HCT116 (cell line): Measurements from ENCODE around the gene KRT82.

ENCODE experiments used
- RAD21 ChIP-seq: IDR thresholded peaks from 2 replicates; pipeline ENCODE4 v1.6.1; 2012; ENCODE audit warnings: low read depth, mild to moderate bottlenecking
- ZNF274 ChIP-seq: fragments of 200-500 bp; sonication (Bioruptor generic); IDR thresholded peaks from 2 replicates; pipeline ENCODE4 v1.6.1; 2014; ENCODE audit warnings: mild to moderate bottlenecking, low read depth, low read length, inconsistent platforms
- TF ChIP-seq, protein P1 (sequence below), 3 experiments: fragments of 200-600 bp in 1 of 3; sonication (generic) in 1 of 3; IDR thresholded peaks in 2 of 3; conservative IDR thresholded peaks in 1 of 3; 2 replicates each; pipeline ENCODE4 v1.5.1; 2012 to 2017; ENCODE audit warnings: low read depth in 2 of 3, low read length in 2 of 3, antibody characterized with exemption in 1 of 3, borderline replicate concordance in 1 of 3, control low read depth in 1 of 3, mild to moderate bottlenecking in 1 of 3, mixed read lengths in 1 of 3, mixed run types in 1 of 3, moderate library complexity in 1 of 3; ENCODE audit not compliant: insufficient read depth in 1 of 3

DNA sequence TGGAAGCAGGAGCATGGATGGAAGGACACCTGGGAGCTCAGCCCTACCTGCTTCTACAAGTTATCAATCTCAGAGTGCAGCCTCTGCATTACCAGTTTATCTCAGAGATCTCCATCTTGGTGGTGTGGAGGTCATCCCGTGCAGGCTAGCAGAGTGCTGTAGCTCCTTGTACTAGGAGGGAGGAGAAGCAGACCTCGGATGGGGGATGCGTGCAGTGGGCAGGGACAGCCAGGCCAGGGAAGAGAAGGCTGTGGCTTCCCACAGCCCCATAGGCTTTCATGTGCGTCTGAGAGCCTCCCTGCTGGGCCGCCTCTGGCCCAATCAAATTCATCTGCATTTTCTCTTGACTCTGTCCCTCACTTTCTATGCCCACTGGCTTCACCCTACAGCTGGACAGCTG is 8.8 kb upstream of the KRT82 start:
- TF ChIP-seq RAD21 (no peak), ZNF274 (no peak)
- TF ChIP-seq, protein P1, sequence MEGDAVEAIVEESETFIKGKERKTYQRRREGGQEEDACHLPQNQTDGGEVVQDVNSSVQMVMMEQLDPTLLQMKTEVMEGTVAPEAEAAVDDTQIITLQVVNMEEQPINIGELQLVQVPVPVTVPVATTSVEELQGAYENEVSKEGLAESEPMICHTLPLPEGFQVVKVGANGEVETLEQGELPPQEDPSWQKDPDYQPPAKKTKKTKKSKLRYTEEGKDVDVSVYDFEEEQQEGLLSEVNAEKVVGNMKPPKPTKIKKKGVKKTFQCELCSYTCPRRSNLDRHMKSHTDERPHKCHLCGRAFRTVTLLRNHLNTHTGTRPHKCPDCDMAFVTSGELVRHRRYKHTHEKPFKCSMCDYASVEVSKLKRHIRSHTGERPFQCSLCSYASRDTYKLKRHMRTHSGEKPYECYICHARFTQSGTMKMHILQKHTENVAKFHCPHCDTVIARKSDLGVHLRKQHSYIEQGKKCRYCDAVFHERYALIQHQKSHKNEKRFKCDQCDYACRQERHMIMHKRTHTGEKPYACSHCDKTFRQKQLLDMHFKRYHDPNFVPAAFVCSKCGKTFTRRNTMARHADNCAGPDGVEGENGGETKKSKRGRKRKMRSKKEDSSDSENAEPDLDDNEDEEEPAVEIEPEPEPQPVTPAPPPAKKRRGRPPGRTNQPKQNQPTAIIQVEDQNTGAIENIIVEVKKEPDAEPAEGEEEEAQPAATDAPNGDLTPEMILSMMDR (IDR thresholded peaks at IDR 0.05 in 2 of 3, conservative IDR thresholded peaks at IDR 0.05 in 1 of 3; ENCODE audit: borderline replicate concordance in 1 of 3, insufficient read depth in 1 of 3, low read depth in 2 of 3, low read length in 2 of 3), result no peak
